ENCODE measurements around the gene MST1R.

- TF ChIP-seq CTBP1 (IDR thresholded peaks at IDR 0.05; ENCODE audit: borderline replicate concordance), result no peak
- no peak for TF ChIP-seq SUZ12 (IDR thresholded peaks at IDR 0.05)
- TF ChIP-seq ELF4 (IDR thresholded peaks at IDR 0.05), result no peak
- no peak for TF ChIP-seq SP1 (IDR thresholded peaks at IDR 0.05)
- no peak for TF ChIP-seq FOXA1 (IDR thresholded peaks at IDR 0.05)
- no peak for TF ChIP-seq BHLHE40 (IDR thresholded peaks at IDR 0.05; ENCODE audit: borderline replicate concordance)
- no peak for TF ChIP-seq L3MBTL2 (conservative IDR thresholded peaks at IDR 0.05)
- TF ChIP-seq FOXM1 (IDR thresholded peaks at IDR 0.05; ENCODE audit: borderline replicate concordance), result no peak
- no peak for TF ChIP-seq FOXK2 (IDR thresholded peaks at IDR 0.05)
These were observed 24.0 kb downstream of the MST1R start for GRCh38 chr3:49879721-49880120.
